HS-5 (cell line): ENCODE data around the gene HSBP1L1.

Source experiments
- DNase-seq: peaks from one replicate; pipeline ENCODE4 v3.0.0-alpha.2; 2012; ENCODE audit warnings: low read depth

HSBP1L1 gene

DNA sequence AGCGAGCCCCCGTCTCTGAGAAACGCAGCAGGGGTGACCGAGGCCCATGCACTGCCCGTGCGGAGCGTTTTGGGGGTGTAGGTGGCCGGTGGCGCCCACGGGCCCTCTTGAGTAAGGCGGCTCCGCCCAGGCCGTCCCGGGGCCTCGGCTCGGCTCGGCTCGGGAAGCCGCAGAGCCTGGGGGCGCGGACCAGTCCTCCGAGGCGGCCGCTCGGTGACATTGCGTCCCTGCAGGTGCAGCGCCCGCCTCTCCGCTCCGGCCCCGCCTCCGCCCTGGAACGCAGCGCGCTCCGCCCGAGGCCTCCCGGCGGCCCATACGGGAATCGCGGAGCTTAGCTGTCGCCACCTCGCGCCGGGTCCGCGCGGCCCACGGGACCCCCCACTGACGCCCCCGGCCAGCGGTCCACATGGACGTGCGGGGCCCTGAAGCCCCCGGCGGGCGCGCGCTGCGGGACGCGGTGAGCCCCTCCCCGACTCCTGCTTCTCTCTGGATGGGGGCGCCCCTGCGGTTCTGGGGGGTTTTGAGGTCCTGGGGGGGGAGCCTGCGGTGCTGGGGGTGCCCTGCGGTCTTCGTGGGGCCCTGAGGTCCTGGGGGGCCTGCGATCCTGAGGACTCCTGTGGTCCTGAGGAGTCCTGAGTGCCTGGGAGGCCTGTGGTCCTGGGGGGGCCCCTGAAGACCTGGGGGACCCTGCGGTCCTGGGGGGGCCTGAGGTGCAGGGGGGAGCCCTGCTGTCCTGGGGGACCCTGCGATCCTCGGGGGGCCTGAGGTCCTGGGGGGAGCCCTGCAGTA is at the start of gene HSBP1L1:
HSBP1L1 (plus strand) TSS at position 314 of the 789 bp plus-strand sequence; CDS start at position 407, 93 bp downstream.
- DNase-seq = no peak

DNA sequence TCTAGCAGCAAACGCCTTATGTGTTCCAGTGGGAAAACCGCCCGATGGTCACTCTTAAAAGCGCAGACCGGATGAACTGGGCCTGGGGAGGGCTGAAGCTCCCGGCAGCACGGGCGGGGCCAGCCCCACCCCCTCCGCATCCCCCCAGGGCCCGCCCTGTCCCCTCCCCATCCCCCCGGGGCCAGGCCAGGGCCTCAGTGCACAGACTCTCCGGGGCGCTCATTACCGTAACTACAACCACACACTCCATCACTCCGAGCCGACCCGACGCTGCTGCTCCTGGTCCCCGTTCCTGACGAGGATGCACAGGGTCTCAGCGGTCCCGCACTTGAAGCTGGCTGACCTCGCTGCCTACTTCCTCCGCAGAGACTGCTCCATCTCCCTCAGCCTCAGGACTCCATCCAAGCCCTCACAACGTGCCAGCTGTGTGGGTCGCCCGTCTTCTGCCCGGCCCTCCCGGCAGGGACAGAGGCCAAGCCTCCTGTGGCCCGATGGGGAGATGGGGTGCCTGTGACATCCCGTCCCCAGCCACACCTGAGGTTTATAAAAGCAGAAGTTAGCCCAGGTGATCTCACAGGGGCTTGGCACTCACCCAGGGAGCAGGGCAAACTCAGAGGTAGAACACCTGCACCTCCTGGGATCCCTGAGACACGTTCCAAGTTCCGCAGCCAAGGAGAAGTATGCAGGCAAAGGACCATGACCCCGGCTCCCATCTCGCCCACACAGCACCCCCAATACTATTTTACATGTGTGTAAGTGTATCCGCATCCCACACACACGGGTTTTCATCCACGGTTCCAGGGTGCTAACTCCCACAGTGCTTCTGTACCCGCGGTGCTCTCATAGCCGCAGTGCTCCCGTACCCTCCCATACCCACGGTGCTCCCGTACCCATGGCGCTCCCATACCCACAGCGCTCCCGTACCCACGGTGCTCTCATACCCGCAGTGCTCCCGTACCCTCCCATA is 49.0 kb upstream of the HSBP1L1 start:
- no peak for DNase-seq

DNA sequence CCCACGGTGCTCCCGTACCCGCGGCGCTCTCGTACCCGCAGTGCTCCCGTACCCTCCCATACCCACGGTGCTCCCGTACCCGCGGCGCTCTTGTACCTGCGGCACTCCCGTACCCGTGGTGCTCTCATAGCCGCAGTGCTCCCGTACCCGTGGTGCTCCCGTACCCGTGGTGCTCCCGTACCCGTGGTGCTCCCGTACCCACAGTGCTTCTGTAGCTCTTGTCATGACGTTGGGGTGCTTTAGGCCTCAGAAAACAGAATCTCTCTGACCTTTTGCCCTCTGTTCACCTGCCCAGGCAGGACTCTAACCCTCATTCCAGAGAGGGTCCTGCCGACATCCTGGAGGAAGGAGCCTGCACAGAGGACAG is 48.3 kb upstream of the HSBP1L1 start:
- DNase-seq = no peak

DNA sequence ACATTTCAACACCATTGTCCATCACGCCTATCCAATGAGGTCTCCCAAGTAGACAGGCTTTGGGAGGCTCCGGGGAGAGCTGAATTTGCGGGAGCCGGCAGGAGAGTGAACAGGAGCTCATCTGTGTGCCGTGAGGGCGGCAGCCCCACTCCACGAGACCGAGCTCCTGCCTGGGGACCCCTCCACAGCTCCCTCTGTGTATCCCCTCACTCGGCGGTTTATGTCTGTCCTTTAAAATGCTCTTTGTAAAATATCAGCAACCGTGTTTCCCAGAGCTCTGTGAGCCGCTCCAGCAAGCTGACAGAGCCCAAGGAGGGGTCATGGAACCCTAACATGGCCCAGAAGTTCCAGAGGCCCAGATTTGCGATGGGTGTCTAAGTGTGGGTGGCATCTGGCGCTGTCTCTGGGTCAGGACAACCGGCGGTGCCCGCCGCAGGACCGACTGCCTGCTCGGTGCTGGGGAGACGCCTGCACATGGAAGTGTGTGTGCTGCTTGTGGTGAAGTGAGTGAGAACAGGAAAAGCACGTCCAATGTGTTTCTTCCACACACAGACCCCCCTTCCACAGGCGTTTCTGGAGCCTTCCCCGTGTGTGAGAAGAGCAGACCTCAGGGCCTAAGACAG is 47.8 kb upstream of the HSBP1L1 start:
- no peak for DNase-seq

DNA sequence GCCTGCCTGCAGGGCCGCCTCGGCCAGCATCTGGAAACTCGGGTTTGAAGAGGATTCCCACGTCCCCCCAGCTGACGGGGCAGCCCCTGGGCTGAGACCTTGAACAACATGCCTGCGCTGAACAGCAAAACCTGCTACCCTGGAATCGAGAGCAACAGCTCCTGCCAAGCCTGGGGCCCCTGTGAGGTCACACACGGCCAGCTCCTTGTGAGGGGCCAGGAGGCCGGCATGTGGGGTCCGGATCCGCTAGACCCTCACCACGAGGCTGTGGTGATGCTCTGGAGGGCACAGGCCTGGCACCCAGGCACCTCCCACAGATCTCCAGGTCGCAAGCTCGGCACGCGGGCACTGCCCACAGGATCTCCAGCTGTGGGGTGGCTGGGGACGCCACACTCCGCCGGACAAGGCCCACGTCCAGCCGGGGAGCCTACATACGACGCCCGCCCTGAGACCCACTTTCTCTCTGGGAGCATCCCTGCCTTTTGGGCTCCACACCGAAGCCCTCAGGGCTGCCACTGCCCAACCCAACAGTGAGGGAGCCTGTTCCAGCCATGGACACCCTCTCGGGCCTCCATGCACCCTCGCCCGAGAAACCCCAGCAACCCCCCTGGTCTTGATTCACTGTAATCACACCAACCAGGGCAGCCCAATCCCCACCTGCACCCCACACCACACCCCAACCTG is 47.1 kb upstream of the HSBP1L1 start:
- no peak for DNase-seq

DNA sequence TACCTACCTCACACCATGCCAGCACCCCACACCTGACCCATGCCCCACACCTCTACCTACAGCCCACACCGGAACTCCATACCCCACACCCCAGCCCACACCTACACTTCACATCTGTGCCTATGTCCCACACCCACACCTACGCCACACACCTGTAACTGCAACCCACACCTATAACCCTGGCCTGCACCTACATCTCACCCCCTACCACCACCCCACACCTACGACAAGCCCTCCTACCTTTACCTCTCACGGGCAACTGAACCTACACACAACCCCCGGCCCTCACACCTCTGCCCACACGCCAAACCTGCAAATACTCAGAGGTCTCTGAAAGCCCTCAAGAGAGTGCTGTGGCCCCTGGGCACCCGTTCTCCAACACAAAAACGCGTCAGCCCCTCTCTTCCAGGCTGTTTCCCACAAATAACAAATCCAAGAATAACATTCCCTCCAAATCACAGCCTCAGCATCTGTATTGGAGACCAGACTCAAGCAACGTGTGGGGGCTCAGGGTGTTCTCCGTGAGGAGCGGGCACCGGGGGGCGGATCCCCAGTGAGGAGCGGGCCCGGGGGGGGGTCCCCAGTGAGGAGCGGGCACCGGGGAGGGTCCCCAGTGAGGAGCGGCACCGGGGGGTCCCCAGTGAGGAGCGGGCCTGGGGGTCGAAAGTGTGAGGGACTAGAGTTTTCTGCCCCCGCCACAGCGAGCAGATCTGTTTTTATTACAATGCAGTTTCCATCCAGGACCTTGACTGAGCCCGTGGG is 46.4 kb upstream of the HSBP1L1 start:
- no peak for DNase-seq

DNA sequence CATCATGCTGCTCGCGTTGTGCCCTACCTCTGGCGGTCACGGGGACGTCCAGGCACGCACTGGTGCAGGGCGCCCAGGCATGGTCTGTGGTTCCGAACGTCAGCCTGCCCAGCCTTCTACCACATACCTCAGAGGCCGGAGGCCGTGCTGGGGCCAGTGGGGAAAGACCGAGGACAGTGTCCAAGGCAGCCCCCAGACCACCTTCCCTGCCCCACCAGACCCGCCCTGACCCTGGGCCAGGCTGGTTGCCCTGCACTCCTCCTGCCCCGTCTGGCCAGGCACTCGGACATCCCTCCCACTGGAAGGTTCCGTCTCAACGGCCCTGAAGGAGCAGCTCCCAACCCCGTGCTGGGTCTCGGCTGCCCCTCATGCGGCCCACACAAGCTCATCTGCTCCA is 45.8 kb upstream of the HSBP1L1 start:
- DNase-seq = no peak

DNA sequence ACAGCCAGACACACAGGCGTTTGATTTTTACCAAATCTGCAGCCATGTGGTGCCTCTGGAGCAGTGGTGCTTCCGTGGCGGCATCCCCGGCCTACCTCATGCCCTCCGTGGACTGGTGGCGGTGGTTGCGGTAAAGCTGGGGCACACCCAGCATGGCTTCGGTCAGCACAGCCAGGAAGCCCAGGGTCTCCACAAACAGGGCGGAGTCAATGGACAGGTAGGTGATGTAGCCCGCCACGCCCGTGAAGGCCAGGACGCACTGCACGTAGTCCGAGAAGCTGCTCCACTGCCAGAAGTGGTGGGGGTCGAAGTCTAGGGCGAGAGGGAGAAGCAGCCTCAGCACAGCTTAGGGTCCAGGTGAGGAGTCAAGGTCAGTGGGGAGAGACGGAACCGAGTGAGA is 45.4 kb upstream of the HSBP1L1 start:
- no peak for DNase-seq

DNA sequence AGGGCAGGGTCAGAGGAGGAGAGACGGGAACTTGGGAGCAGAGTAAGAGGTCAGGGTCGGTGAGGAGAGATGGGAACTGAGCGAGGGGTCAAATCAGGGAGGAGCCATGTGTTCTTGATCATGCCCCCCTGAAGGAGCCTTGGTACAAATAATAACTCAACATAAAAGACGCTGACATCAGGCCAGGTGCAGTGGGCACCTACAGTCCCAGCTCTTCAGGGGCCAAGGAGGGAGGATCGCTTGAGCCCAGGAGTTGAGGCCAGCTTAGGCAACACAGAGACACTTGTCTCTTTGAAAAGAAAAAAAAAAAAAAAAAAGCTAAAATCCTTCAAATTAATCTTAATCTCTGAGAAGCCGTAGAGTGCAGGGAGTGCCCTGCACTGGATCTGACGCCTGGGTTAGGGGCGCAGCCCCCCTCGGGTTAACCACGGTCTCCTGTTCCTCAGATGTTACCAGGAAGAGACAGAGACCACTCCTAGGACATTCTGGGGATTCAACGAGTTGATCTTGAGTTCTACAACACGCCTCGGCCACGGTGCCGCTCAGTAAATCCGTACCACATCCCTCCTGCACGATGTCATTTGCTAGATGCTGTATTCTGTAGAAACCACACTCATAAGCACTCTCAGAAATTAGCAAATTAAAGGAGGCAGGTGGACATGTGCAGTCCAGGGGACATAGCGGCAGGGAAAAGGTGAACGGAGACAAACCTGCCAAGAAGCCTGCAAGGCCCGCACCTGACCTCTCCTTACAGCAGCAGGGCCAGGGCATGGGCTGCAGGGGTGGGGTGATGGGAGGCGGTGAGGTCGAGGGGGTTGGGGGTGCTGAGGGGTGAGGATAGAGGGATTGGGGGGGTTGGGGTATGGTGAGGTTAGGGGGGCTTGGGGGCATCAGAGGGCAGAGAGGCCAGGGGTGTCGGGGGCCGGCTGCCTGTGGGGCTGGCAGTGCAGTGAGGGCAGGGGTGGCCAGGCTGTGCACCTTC is 42.2 kb upstream of the HSBP1L1 start:
- DNase-seq = no peak

DNA sequence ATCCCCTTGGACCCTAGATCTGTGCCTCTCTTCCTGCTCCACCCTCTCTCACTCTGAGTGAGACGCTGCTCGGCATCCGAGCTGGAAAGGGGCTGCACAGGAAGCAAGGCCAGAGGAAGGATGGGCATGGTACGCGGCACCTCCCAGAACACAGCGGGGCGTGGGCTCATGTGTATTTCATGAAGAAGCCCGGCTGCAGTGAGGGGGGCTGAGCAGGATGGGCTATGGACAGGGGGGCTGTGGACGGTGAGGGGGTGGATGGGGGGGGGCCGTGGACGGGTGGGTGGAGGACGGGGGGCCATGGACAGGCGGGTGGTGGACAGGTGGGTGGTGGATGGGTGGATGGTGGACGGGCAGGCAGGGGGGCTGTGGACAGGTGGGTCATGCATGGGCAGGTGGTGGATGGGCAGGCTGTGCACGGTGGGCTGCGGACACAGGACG is 41.5 kb upstream of the HSBP1L1 start:
- no peak for DNase-seq

DNA sequence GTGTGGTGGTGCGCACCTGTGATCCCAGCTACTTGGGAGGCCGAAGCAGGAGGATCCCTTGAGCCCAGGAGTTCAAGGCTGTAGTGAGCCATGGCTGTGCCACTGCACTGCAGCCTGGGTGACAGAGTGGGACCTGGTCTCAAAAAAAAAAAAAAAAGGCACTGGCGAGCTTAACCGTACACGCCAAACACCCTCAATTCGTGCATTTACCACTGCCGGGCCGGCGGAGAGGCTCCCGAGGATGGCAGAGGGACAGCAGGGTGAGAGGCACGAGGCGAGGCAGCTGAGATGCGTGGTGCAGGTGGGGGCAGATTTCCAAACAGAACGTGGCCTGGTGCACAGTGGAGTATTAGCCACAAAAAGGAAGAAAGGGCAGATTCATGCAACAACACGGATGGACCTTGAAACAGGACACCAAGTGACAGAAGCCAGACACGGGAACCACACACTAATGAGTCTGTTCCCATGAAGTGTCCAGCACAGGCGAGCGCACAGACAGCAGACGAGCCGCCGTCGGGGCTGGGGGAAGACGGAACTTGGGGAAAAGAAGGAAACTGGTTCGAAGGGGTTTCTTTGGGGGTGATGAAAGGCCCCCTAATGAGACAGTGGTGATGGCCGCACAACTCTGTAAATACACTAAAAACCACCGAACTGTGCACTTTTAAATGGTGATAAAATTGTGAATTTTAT is 40.4 kb upstream of the HSBP1L1 start:
- no peak for DNase-seq

DNA sequence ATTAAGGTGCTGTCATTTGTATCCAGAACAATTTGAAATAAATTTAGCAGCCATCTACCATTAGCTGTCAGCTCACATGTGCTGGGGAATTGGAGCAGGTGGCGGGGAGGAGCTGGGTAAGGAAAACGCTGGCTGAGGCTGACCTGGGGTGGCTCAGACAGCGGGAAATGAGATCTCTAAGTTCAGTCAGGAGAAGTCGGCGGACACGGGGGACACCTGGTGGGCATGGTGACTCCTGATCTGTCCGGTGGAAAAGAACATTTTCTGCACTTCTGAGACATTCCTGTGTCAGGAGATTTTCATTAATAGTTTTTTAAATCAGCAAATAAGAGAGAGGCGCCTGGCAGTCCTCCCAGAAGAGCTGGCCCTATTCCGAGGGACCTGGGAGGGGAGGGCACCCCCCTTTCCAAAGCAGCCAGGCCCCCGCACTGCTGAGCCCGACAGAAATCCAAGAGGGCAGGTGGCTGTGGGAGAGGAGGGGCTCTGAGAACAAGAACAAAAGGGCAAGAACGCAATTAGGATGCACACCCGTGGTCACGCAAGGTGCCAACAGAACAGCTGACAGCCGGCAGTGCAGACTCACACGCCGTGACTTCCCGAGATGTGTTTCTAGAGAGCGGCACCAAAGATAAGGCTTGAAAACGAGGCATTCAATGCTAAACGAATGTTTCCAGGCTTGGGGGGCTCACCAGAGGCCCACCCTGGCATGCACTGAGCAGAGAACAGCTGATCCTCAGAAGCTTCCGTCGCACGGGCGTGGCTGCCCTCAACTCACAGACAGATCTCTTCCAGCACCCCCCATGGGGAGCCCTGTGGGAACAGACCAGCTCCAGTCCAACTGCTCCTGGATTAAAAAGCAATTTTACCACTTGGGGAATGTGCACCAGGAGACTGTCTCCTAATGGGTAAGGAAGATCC is 39.4 kb upstream of the HSBP1L1 start:
- DNase-seq = no peak

DNA sequence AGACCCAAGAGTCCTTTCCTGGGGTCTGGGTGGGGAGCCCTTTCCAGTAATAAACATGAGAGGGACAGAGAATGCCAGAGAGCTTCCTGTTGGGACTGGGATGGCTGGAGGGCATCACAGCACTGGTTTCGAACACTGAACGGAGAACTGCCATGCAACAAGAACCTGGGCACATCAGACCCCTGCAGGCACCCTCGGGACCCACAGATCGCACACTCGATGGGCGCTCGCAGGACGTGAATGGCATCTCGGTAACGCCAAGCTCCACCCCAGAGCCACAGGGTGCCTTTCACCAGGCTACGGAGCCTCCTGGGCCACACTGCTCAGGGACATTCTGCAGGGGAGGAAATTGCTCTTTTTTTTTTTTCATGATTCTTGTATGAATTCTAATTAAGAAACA is 38.1 kb upstream of the HSBP1L1 start:
- DNase-seq = no peak

DNA sequence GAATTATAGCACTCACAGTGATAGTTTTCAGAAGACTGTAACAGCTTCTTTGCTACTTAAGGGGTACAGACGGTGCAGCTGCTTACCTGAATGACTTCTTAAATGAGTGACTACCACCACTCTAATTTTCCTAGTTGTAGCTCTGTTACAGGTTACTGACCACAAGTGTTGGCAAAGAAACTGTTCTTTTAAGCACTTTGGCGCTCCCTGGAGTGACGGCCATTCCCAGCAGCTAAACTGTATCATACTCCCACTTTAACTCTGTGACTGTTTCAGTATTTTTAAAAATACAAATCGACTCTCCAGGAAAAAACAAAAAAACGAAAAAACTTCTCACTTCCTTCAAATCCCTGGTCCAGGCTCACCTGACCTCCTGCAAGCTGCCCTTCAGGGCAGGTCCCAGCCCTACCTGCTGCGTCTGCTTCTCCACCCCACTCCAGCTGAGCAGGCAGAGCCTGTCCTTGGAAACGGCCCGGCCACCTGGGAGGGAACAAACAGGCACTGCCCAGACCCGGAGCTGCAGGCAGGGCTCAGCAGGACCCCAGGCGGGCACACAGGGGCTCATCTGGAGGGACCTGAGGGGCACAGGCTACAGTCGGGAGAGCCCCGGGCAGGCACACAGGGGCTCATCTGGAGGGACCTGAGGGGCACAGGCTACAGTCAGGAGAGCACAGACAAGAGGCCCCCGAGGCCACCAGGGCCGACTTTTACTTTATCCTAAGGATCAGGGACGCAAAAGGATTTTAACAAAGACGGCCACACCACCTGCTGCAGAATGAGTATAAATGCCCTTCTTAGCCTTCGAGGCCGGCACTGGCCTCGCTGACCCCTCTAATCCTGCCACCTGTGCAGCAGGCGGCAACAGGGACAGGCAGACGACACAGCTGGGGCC is 37.5 kb upstream of the HSBP1L1 start:
- DNase-seq = no peak

DNA sequence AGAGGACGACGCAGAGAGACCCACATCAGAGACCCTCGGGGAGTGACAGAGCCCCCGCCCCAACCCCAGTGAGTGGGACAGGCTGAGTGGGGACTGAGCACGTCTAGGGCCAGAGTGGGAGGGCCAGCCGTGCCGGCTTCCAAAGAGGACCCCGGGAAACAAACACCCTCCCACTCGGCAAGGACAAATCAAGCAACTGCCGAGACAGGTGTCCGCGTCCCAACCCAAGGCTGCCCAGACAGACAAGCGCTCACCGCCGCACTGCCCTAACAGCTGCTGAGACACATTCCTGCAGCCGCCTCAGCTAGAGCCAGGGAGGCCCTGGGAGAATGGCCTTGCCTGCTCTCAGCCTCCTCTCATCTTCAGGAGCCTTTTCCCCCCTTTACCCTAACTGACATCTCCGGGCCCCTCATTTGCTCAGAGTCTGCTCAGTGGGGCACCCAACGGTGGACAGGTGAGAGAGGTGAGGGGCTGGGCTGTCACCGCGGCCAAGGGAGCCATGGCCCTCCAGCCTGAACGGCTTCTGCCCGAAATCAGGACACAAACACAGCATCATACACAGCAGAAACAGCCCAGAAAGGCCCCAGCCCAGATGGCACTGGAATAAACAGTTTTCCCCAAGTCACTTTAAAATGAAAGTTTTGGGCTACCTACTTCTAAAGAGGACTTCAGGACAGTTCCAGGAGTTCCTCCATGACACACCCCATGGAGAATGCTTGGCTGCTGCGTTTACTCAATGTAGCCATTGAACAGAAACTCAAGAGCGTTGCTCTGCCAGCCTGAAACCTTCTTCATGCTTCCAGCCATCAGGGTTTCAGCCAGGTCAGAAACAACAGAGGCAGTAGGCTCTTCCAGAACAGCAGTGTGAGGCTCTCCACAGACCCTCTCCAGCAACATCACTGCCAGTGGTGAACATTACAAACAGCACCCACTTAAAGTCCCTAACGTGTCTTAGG is 36.6 kb upstream of the HSBP1L1 start:
- no peak for DNase-seq

DNA sequence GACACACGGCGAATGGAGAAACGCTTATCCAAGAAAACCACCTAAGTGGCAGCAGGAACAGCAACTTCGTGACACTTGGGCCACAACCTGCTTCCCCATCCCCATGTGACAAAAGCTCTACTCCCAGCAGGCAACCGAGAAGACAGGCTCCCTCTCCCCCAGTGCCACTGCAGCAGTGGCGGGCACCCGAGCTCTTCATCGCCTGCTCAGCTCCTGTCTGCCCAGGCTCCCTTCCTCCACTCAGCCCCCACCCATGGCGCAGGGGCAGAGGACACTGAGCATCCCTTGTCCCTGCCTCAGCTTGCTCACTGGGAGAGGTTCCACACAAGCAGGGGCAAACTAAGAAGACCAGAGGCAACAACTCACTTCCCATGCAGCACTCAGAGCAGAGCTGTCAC is 35.9 kb upstream of the HSBP1L1 start:
- no peak for DNase-seq
